ENCODE measurements around the gene CACNA1E. TPM values are rescaled to one million over a fixed set of nuclear protein-coding genes. Genes with fewer than 3 reads are reported as not detected.

Gene CACNA1E
- total RNA-seq, 4 donors from 2014 or later = 0.03 to 0.05 TPM; not detected in 2

- H3K36me3 ChIP-seq = no peaks in the 10 kb centered on the region
- H3K27me3 ChIP-seq = no peaks in the 10 kb centered on the region
- in situ Hi-C loops (cut with MboI; ENCODE audit: low sequenced_read_pairs in 4 of 4) = no loop called here
- no peaks in the 10 kb centered on the region for H3K4me1 ChIP-seq
- H3K9me3 ChIP-seq = no peaks in the 10 kb centered on the region
- no peak for DNase-seq
- H3K27ac ChIP-seq = no peak overlapping the region
- TF ChIP-seq CTCF (IDR thresholded peaks at IDR 0.05 in 4 of 5, conservative IDR thresholded peaks at IDR 0.05 in 1 of 5) = no peak
- intact Hi-C loops (cut with DNase I; ENCODE audit: low total_unique reads) = no loop called here
- no peak overlapping the region for H3K4me3 ChIP-seq
- no peak for ATAC-seq
These were observed 109.0 kb downstream of the CACNA1E start for GRCh38 chr1:181592255-181592859.

- H3K27ac ChIP-seq = no peak overlapping the region
- H3K4me3 ChIP-seq = no peak overlapping the region
- no peaks in the 10 kb centered on the region for H3K9me3 ChIP-seq
- no peaks in the 10 kb centered on the region for H3K4me1 ChIP-seq
- H3K36me3 ChIP-seq = no peaks in the 10 kb centered on the region
- no peak for TF ChIP-seq CTCF (IDR thresholded peaks at IDR 0.05 in 4 of 5, conservative IDR thresholded peaks at IDR 0.05 in 1 of 5)
- no peak for TF ChIP-seq POLR2A (IDR thresholded peaks at IDR 0.05)
- intact Hi-C loops (cut with DNase I; ENCODE audit: low total_unique reads) = no loop called here
- DNase-seq = no peak
- H3K27me3 ChIP-seq = no peaks in the 10 kb centered on the region
- ATAC-seq = no peak
- in situ Hi-C loops (cut with MboI; ENCODE audit: low sequenced_read_pairs in 4 of 4) = no loop called here
These were observed 109.7 kb downstream of the CACNA1E start for GRCh38 chr1:181593042-181593441.

- no peaks in the 10 kb centered on the region for H3K36me3 ChIP-seq
- intact Hi-C loops (cut with DNase I; ENCODE audit: low total_unique reads) (no loop called here), in situ Hi-C loops (cut with MboI; ENCODE audit: low sequenced_read_pairs in 4 of 4) (no loop called here)
- no peak overlapping the region for H3K4me3 ChIP-seq
- no peak overlapping the region for H3K27ac ChIP-seq
- no peaks in the 10 kb centered on the region for H3K4me1 ChIP-seq
- ATAC-seq (no peak), DNase-seq (no peak)
- TF ChIP-seq POLR2A (IDR thresholded peaks at IDR 0.05) (no peak), CTCF (IDR thresholded peaks at IDR 0.05 in 4 of 5, conservative IDR thresholded peaks at IDR 0.05 in 1 of 5) (no peak)
- no peaks in the 10 kb centered on the region for H3K27me3 ChIP-seq
- no peaks in the 10 kb centered on the region for H3K9me3 ChIP-seq
These were observed 111.2 kb downstream of the CACNA1E start for GRCh38 chr1:181594553-181594952.

GRCh38 chr1:181595234-181595633 lies 111.9 kb downstream of the CACNA1E start:
- in situ Hi-C loops (cut with MboI; ENCODE audit: low sequenced_read_pairs in 4 of 4) = no loop called here
- H3K4me1 ChIP-seq = no peaks in the 10 kb centered on the region
- H3K4me3 ChIP-seq = no peak overlapping the region
- no peak for TF ChIP-seq POLR2A (IDR thresholded peaks at IDR 0.05)
- TF ChIP-seq CTCF (IDR thresholded peaks at IDR 0.05 in 4 of 5, conservative IDR thresholded peaks at IDR 0.05 in 1 of 5) = no peak
- no peaks in the 10 kb centered on the region for H3K36me3 ChIP-seq
- ATAC-seq (no peak), DNase-seq (no peak)
- no peak overlapping the region for H3K27ac ChIP-seq
- no peaks in the 10 kb centered on the region for H3K27me3 ChIP-seq
- H3K9me3 ChIP-seq = no peaks in the 10 kb centered on the region
- intact Hi-C loops (cut with DNase I; ENCODE audit: low total_unique reads) = no loop called here

Data from gastrocnemius medialis (tissue), 4 donors.